Uterus (tissue), 4 donors: ENCODE data around the gene CRABP2. TPM values are rescaled to one million over a fixed set of nuclear protein-coding genes. Genes with fewer than 3 reads are reported as not detected.

ENCODE experiments used
- DNase-seq, 2 donors: peaks; one replicate each; pipeline ENCODE4 v3.0.0-alpha.2; 2019 to 2020
- H3K27ac ChIP-seq, 2 donors: fragments of 200-600 bp; sonication (generic); 1 replicate in 1 of 2; 2 replicates in 1 of 2; pipeline ENCODE4 v1.5.1; 2016 to 2018
- H3K27me3 ChIP-seq, 2 donors: fragments of 200-600 bp; sonication (generic); one replicate each; pipeline ENCODE4 v1.5.1; 2018 to 2019; ENCODE audit warnings: control low read depth in 1 of 2
- H3K36me3 ChIP-seq, 2 donors: fragments of 200-600 bp; sonication (generic); one replicate each; pipeline ENCODE4 v1.5.1; 2019; ENCODE audit warnings: control low read depth in 1 of 2
- H3K4me1 ChIP-seq, 2 donors: fragments of 200-600 bp; sonication (generic); one replicate each; pipeline ENCODE4 v1.5.1; 2018 to 2019; ENCODE audit warnings: control low read depth in 1 of 2
- H3K4me3 ChIP-seq, 2 donors: fragments of 200-600 bp; sonication (generic); 1 replicate in 1 of 2; 2 replicates in 1 of 2; pipeline ENCODE4 v1.5.1; 2018 to 2019; ENCODE audit warnings: mild to moderate bottlenecking in 1 of 2
- H3K9me3 ChIP-seq, 2 donors: fragments of 200-600 bp; sonication (generic); one replicate each; pipeline ENCODE4 v1.5.1; 2019; ENCODE audit warnings: control low read depth in 1 of 2
- CTCF ChIP-seq, 4 experiments: fragments of 200-600 bp in 2 of 4; fragments of 450-650 bp in 2 of 4; sonication (generic) in 2 of 4; IDR thresholded peaks; one replicate each; pipeline ENCODE4 v1.5.1; 2016 to 2019; ENCODE audit warnings: antibody characterized with exemption in 4 of 4, mild to moderate bottlenecking in 2 of 4, moderate library complexity in 1 of 4
- POLR2A ChIP-seq, 2 donors: fragments of 450-650 bp; IDR thresholded peaks; one replicate each; pipeline ENCODE4 v1.6.1; 2016; ENCODE audit warnings: antibody characterized with exemption in 2 of 2, mild to moderate bottlenecking in 1 of 2, moderate library complexity in 1 of 2
- intact Hi-C: fragments of 100-400 bp; cut with DNase I; formaldehyde crosslinking; loops from one replicate; pipeline ENCODE4 v1.15.1; 2023; ENCODE audit warnings: low total_unique reads
- total RNA-seq, 4 donors: library from RNA; depleted of rRNA in 3 of 4; stranded (reverse); fragments of >200 nt in 3 of 4; gene quantifications; one replicate each; pipeline versions ENCODE4 v1.1.0 to v1.2.4, GENCODE V29; 2014 to 2023
- donor health status: DM: yes; HTN: yes; CAD: no.

The CRABP2 gene
- total RNA-seq, 4 donors from 2014 or later, result 11.0 to 71.5 (median 14.3) TPM; not detected in 1

GRCh38 chr1:156744786-156745419, 39.5 kb upstream of the CRABP2 start:
- no peaks in the 10 kb centered on the region for H3K9me3 ChIP-seq
- H3K27me3 ChIP-seq, result no peaks in the 10 kb centered on the region
- no peak for DNase-seq
- no peak for TF ChIP-seq CTCF (IDR thresholded peaks at IDR 0.05)
- no peak for TF ChIP-seq POLR2A (IDR thresholded peaks at IDR 0.05)
- H3K36me3 ChIP-seq, result no peaks in the 10 kb centered on the region
- H3K4me1 ChIP-seq, result peaks cover 0 to 7% of the 10 kb centered on the region in 2 donors
- no peak overlapping the region for H3K4me3 ChIP-seq
- intact Hi-C loops, result no loop called here
- H3K27ac ChIP-seq, result peak overlapping the region; percentile 29 to 99

- DNase-seq, result no peak
Measured at GRCh38 chr1:156744344-156744743, 39.0 kb upstream of the CRABP2 start.

GRCh38 chr1:156743367-156744302, 38.3 kb upstream of the CRABP2 start:
- H3K4me3 ChIP-seq, result no peak overlapping the region
- no peaks in the 10 kb centered on the region for H3K27me3 ChIP-seq
- H3K9me3 ChIP-seq, result no peaks in the 10 kb centered on the region
- intact Hi-C loops, result no loop called here
- no peak for DNase-seq
- TF ChIP-seq CTCF (IDR thresholded peaks at IDR 0.05) (no peak), POLR2A (IDR thresholded peaks at IDR 0.05) (no peak)
- H3K27ac ChIP-seq, result no peak overlapping the region
- peaks cover 0 to 7% of the 10 kb centered on the region in 2 donors for H3K4me1 ChIP-seq
- no peaks in the 10 kb centered on the region for H3K36me3 ChIP-seq

More at GRCh38 chr1:156744344-156744743, 39.0 kb upstream of the CRABP2 start:
- intact Hi-C loops, result no loop called here
- TF ChIP-seq POLR2A (IDR thresholded peaks at IDR 0.05), result no peak
- no peak for TF ChIP-seq CTCF (IDR thresholded peaks at IDR 0.05)
- peak overlapping the region; percentile 29 to 99 for H3K27ac ChIP-seq
- peaks cover 0 to 7% of the 10 kb centered on the region in 2 donors for H3K4me1 ChIP-seq
- H3K27me3 ChIP-seq, result no peaks in the 10 kb centered on the region
- no peaks in the 10 kb centered on the region for H3K36me3 ChIP-seq
- H3K9me3 ChIP-seq, result no peaks in the 10 kb centered on the region
- no peak overlapping the region for H3K4me3 ChIP-seq

GRCh38 chr1:156742801-156743200, 37.4 kb upstream of the CRABP2 start:
- no peak for DNase-seq
- H3K27ac ChIP-seq, result no peak overlapping the region
- H3K4me3 ChIP-seq, result no peak overlapping the region
- peaks cover 0 to 7% of the 10 kb centered on the region in 2 donors for H3K4me1 ChIP-seq
- no peak for TF ChIP-seq CTCF (IDR thresholded peaks at IDR 0.05)
- TF ChIP-seq POLR2A (IDR thresholded peaks at IDR 0.05), result no peak
- H3K36me3 ChIP-seq, result no peaks in the 10 kb centered on the region
- intact Hi-C loops, result no loop called here
- no peaks in the 10 kb centered on the region for H3K27me3 ChIP-seq
- H3K9me3 ChIP-seq, result no peaks in the 10 kb centered on the region

GRCh38 chr1:156742017-156742416, 36.6 kb upstream of the CRABP2 start:
- H3K27me3 ChIP-seq, result no peaks in the 10 kb centered on the region
- H3K27ac ChIP-seq, result peak overlapping the region; percentile 81 to 87
- intact Hi-C loops, result no loop called here
- TF ChIP-seq CTCF (IDR thresholded peaks at IDR 0.05), result no peak
- no peak for TF ChIP-seq POLR2A (IDR thresholded peaks at IDR 0.05)
- peaks cover 0 to 7% of the 10 kb centered on the region in 2 donors for H3K4me1 ChIP-seq
- H3K9me3 ChIP-seq, result no peaks in the 10 kb centered on the region
- H3K36me3 ChIP-seq, result no peaks in the 10 kb centered on the region
- DNase-seq, result no peak
- H3K4me3 ChIP-seq, result no peak overlapping the region
